SK-N-SH treated with all-trans-retinoic acid at 6 μM for 48 hours (cell line): ENCODE results near the gene ABHD2.

ENCODE experiments used
- ATAC-seq: fragments of 200-7000 bp; cut with Tn5 transposase; 3 replicates; pipeline ENCODE4 v1.9.1; 2020; ENCODE audit warnings: mild to moderate bottlenecking, moderate library complexity
- ARNTL ChIP-seq: fragments of 450-650 bp; formaldehyde crosslinking; IDR thresholded peaks from 2 replicates; pipeline ENCODE4 v1.5.0; 2020; ENCODE audit warnings: low read depth, mild to moderate bottlenecking, moderate library complexity, borderline replicate concordance
- BACH2 ChIP-seq: fragments of 250-450 bp; sonication (Bioruptor Pico); IDR thresholded peaks from 2 replicates; pipeline ENCODE4 v1.9.0; 2021; ENCODE audit warnings: mild to moderate bottlenecking, borderline replicate concordance
- CREB5 ChIP-seq: fragments of 250-450 bp; sonication (Bioruptor Pico); IDR thresholded peaks from 2 replicates; pipeline ENCODE4 v1.5.1; 2020; ENCODE audit warnings: low read depth, mild to moderate bottlenecking, moderate library complexity
- CSDC2 ChIP-seq: fragments of 250-450 bp; sonication (Bioruptor Pico); IDR thresholded peaks from 2 replicates; pipeline ENCODE4 v1.5.0; 2020; ENCODE audit warnings: mild to moderate bottlenecking, moderate library complexity
- CSRNP3 ChIP-seq: fragments of 250-450 bp; sonication (Bioruptor Pico); IDR thresholded peaks from 2 replicates; pipeline ENCODE4 v1.5.1; 2021; ENCODE audit warnings: mild to moderate bottlenecking, moderate library complexity
- ESRRG ChIP-seq: fragments of 250-450 bp; sonication (Bioruptor Pico); IDR thresholded peaks from 2 replicates; pipeline ENCODE4 v1.6.1; 2021; ENCODE audit warnings: mild to moderate bottlenecking
- GLIS3 ChIP-seq: fragments of 250-450 bp; sonication (Bioruptor Pico); IDR thresholded peaks from 2 replicates; pipeline ENCODE4 v1.5.0; 2020; ENCODE audit warnings: mild to moderate bottlenecking, moderate library complexity
- ISL1 ChIP-seq: fragments of 250-450 bp; sonication (Bioruptor Pico); IDR thresholded peaks from 2 replicates; pipeline ENCODE4 v2.1.2; 2022; ENCODE audit warnings: mild to moderate bottlenecking, moderate library complexity
- PATZ1 ChIP-seq: fragments of 250-450 bp; sonication (Bioruptor Pico); IDR thresholded peaks from 2 replicates; pipeline ENCODE4 v1.8.0; 2020; ENCODE audit warnings: mild to moderate bottlenecking, moderate library complexity, borderline replicate concordance
- PPARA ChIP-seq: fragments of 250-450 bp; sonication (Bioruptor Pico); IDR thresholded peaks from 2 replicates; pipeline ENCODE4 v1.5.0; 2020; ENCODE audit warnings: mild to moderate bottlenecking, borderline replicate concordance
- RARB ChIP-seq: fragments of 250-450 bp; sonication (Bioruptor Pico); IDR thresholded peaks from 2 replicates; pipeline ENCODE4 v1.8.0; 2021; ENCODE audit warnings: mild to moderate bottlenecking, moderate library complexity
- SNAI2 ChIP-seq: fragments of 250-450 bp; sonication (Bioruptor Pico); IDR thresholded peaks from 2 replicates; pipeline ENCODE4 v1.5.0; 2020; ENCODE audit warnings: mild to moderate bottlenecking, moderate library complexity
- TCF4 ChIP-seq: fragments of 250-450 bp; sonication (Bioruptor Pico); IDR thresholded peaks from 2 replicates; pipeline ENCODE4 v1.8.0; 2021; ENCODE audit warnings: mild to moderate bottlenecking, moderate library complexity, borderline replicate concordance
- TOX ChIP-seq: fragments of 250-450 bp; sonication (Bioruptor Pico); IDR thresholded peaks from 2 replicates; pipeline ENCODE4 v1.8.0; 2021; ENCODE audit warnings: mild to moderate bottlenecking, moderate library complexity, borderline replicate concordance
- TSHZ2 ChIP-seq: fragments of 250-450 bp; sonication (Bioruptor Pico); IDR thresholded peaks from 2 replicates; pipeline ENCODE4 v1.5.0; 2020; ENCODE audit warnings: mild to moderate bottlenecking, moderate library complexity
- ZC3H10 ChIP-seq: fragments of 250-450 bp; sonication (Bioruptor Pico); IDR thresholded peaks from 2 replicates; pipeline ENCODE4 v1.5.1; 2021; ENCODE audit warnings: mild to moderate bottlenecking, moderate library complexity
- ZFP3 ChIP-seq: fragments of 250-450 bp; sonication (Bioruptor Pico); IDR thresholded peaks from 2 replicates; pipeline ENCODE4 v1.5.0; 2020; ENCODE audit warnings: mild to moderate bottlenecking, moderate library complexity
- ZFP30 ChIP-seq: fragments of 450-650 bp; formaldehyde crosslinking; IDR thresholded peaks from 2 replicates; pipeline ENCODE4 v1.5.0; 2022; ENCODE audit warnings: mild to moderate bottlenecking, moderate library complexity
- ZNF565 ChIP-seq: fragments of 450-650 bp; formaldehyde crosslinking; conservative IDR thresholded peaks from 2 replicates; pipeline ENCODE4 v1.5.0; 2020; ENCODE audit warnings: low read depth, mild to moderate bottlenecking, moderate library complexity
- ZNF70 ChIP-seq: fragments of 450-650 bp; formaldehyde crosslinking; IDR thresholded peaks from 2 replicates; pipeline ENCODE4 v1.5.0; 2020; ENCODE audit warnings: mild to moderate bottlenecking, moderate library complexity
- ZNF8 ChIP-seq: fragments of 450-650 bp; formaldehyde crosslinking; IDR thresholded peaks from 2 replicates; pipeline ENCODE4 v1.5.0; 2020; ENCODE audit warnings: mild to moderate bottlenecking, moderate library complexity

Gene ABHD2

GRCh38 chr15:89184886-89185526 lies 96.8 kb downstream of the ABHD2 start:
- TF ChIP-seq GLIS3 (no peak), ZNF565 (CRISPR knock-in tag) (no peak), TOX (CRISPR knock-in tag) (no peak), RARB (CRISPR knock-in tag) (no peak), ISL1 (no peak), SNAI2 (no peak), BACH2 (no peak), TSHZ2 (CRISPR knock-in tag) (no peak), PATZ1 (CRISPR knock-in tag) (no peak), ARNTL (CRISPR knock-in tag) (no peak), ZNF70 (CRISPR knock-in tag) (no peak), CSDC2 (no peak), ZFP3 (CRISPR knock-in tag) (no peak), ZNF8 (no peak), TCF4 (no peak), ZC3H10 (CRISPR knock-in tag) (no peak), ESRRG (CRISPR knock-in tag) (no peak), CSRNP3 (CRISPR knock-in tag) (no peak), PPARA (no peak)
- no peak for ATAC-seq

GRCh38 chr15:89186803-89187202 lies 98.5 kb downstream of the ABHD2 start:
- TF ChIP-seq CSRNP3 (CRISPR knock-in tag) (no peak), ZFP3 (CRISPR knock-in tag) (no peak), SNAI2 (no peak), PPARA (no peak), TSHZ2 (CRISPR knock-in tag) (no peak), CREB5 (no peak), GLIS3 (no peak), CSDC2 (no peak), ZNF70 (CRISPR knock-in tag) (no peak), ZFP30 (CRISPR knock-in tag) (no peak), BACH2 (no peak), ZC3H10 (CRISPR knock-in tag) (no peak), ESRRG (CRISPR knock-in tag) (no peak)

More at GRCh38 chr15:89186803-89187202, 98.5 kb downstream of the ABHD2 start:
- ATAC-seq, result no peak
